NOMO-1 (cell line): ENCODE data around the gene ANKRD13B.

Experiments used
- DNase-seq, 2 experiments: peaks; one replicate each; lab custom pipeline; 2025; ENCODE audit not compliant: unreplicated experiment in 2 of 2; lab: John Stamatoyannopoulos, UW

Gene ANKRD13B

DNA sequence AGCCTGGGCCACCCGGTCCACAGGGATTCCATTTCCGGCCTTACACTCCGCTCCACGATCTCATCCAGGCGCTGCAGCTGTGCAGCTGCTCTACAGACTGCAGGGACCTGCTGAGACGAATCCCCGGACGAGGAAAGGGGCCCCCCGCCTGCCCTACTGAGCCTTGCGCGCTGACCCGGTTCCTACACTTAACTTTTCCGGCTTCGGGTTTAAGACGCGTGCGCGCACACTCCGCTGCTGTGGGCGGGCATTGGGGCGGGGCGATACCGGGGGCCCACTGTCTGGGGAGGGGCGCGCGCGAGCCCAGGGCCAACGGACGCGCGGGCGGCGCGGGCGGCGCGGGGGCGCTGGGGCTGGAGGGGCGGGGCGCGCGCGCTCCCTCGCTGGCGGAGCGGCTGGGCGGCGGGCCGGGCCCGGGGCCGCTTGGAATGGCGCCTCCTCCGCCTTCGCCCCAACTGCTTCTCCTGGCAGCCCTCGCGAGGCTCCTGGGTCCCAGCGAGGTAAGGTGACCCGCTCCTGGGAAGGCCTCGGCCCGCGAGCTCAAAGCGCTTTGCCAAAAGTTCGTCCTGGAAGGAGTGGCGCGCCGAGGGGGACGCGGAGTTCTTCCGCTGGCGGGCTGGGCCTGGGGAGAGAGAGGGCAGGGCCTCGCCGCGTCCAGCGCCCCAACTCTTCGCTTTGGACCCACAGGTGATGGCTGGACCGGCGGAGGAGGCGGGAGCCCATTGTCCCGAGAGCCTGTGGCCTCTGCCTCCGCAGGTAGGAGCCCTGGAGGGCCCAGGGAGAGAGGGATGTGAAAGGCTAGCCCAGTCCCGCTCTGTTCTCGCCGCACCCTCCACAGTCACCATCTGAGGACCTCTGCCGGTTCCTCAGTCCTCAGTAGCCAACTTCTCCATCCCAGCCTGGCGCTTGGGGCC, 24.3 kb upstream of the ANKRD13B start, which contains the start of gene TP53I13:
TSS of gene TP53I13 (plus strand) at position 371 of the 914 bp plus-strand sequence. CDS start at position 429, 58 bp downstream.
- peak; percentile 80 to 90 for DNase-seq

DNA sequence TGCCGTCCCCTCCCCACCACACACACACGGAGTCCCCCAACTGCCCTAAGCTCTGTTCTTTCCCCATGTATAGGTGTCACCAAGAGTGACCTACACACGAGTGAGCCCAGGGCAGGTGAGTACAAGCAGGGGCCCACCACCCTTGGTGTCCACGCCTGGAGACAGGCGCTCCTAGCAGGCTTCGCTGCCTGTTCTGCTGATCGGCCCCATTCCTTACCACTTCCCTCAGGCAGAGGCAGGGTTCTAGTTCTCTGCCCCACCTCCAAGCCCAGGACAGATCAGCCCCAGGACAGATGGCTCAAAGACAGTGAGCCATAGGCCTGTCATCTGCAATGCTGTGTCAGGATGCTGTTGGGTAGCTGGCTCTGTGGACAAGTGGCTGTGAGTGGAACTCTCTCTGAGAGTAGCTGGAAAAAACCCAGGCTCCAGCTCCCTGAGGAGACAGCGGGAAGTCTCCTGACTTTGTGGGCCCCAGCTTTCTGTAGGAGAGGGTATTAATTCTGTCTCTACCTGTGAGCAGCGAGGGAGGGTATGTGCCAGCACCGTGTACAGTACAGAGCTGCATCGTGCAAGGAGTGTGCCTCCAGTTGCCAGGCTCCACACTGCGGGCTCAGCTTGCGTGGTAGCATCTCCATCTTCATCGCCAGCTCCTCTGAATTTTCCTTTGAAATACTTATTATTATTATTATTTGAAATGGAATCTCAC, 23.5 kb upstream of the ANKRD13B start:
- DNase-seq = no peak

DNA sequence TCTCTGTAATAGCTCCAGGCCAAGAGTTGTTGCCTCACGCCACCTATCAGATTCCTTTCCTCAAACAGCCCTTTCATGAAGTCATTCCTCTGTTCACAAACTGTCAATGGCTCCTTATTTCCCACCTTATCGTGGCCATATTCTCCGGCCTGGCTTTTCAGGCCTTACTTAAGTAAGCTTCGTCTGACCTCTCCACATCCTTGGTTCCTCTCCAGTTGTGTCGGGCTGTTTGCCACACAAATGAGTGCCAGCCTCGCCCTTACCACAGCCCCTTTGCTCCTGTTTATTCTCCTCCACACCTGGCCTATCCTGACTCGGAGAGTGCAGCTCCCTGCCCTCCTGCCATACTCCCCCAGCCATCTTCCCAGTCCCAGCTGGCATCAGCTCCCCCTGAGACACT, 22.4 kb upstream of the ANKRD13B start:
- no peak for DNase-seq

DNA sequence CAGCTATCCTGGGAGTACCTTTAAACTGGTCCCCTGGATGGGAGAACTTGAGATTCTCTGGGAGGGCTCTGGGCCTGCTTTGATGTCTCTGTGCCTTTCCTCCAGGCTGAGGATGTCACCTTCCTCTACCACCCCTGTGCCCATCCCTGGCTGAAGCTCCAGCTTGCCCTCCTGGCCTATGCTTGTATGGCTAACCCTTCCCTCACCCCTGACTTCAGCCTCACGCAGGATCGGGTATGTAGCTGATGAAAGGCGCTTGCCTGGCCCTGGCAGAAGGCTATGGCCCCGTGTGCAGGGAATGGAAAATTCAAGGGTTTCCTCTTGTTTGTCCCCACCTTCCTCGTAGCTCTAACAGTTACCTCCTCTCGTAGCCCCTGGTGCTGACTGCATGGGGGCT, 21.4 kb upstream of the ANKRD13B start:
- DNase-seq = no peak

DNA sequence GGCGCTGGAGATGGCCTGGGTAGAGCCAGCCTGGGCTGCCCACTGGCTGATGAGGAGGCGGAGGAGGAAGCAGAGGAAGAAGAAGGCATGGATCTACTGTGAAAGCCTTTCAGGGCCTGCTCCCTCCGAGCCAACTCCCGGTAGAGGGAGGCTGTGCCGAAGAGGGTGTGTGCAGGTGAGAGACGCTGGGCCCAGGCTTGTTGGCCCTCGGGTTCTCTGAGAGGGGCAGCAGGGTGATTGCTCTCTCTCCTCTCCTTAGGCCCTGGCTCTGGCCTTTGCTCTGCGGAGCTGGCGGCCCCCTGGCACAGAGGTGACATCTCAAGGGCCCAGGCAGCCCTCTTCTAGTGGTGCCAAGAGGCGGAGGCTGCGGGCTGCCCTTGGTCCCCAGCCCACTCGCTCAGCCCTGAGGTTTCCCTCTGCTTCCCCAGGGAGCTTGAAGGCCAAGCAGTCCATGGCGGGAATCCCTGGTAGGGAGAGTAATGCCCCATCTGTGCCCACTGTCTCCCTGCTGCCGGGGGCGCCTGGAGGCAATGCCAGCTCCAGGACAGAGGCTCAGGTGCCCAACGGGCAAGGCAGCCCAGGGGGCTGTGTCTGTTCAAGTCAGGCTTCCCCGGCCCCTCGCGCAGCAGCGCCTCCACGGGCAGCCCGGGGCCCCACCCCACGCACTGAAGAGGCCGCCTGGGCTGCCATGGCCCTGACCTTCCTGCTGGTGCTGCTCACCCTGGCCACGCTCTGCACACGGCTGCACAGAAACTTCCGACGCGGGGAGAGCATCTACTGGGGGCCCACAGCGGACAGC, 20.9 kb upstream of the ANKRD13B start:
- no peak for DNase-seq

DNA sequence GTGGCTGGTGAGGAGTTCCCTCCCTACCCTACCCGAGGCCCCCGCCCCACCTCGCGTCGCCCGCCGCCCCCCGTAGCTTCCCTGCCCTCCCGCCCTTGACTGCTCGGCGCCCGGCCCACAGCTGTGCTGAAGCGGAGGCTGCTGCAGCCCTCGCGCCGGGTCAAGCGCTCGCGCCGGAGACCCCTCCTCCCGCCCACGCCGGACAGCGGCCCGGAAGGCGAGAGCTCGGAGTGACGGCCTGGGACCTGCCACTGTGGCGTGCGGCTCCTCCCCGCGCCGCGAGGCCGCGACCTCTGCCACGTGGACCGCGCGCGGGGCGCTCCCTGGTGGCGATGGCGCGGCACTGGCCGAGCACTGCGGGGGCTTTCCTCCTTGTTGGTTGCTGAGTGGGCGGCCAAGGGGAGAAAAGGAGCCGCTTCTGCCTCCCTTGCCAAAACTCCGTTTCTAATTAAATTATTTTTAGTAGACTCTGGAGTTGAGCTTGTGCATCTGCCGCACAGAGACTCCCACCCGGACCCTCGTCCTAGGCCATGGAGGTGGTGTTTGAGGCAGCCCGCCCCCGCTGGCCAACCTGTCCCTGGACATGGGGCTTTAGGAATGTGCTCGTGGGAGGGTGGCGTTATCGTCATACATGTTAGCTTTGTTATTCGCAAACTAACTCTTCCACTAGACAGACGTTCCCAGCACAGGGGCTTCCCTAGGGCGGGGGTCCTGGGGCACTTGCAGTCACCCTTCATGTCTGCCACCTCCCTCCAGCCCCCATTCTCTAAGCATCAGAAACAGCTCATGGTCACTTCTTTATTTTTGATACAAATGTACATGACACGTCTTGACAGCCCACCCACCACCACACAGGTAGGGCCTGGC, 20.0 kb upstream of the ANKRD13B start:
- peak; percentile 13 to 21 for DNase-seq

DNA sequence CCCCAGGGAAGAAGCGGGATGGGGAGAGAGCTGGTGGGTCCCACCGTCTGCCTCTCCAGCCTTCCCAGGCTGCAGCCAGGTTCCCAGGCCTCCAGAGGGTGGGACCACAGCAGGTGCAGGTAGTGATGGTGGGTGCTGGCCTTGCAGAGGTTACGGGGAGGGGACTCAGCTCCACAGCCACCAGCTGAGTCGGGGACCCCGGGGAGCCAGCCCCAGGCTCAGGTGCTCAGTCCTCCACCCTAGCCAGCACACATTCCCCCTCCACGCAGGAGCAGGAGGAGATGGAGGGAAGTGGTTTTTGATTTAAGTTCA, 19.4 kb upstream of the ANKRD13B start:
- DNase-seq = no peak

DNA sequence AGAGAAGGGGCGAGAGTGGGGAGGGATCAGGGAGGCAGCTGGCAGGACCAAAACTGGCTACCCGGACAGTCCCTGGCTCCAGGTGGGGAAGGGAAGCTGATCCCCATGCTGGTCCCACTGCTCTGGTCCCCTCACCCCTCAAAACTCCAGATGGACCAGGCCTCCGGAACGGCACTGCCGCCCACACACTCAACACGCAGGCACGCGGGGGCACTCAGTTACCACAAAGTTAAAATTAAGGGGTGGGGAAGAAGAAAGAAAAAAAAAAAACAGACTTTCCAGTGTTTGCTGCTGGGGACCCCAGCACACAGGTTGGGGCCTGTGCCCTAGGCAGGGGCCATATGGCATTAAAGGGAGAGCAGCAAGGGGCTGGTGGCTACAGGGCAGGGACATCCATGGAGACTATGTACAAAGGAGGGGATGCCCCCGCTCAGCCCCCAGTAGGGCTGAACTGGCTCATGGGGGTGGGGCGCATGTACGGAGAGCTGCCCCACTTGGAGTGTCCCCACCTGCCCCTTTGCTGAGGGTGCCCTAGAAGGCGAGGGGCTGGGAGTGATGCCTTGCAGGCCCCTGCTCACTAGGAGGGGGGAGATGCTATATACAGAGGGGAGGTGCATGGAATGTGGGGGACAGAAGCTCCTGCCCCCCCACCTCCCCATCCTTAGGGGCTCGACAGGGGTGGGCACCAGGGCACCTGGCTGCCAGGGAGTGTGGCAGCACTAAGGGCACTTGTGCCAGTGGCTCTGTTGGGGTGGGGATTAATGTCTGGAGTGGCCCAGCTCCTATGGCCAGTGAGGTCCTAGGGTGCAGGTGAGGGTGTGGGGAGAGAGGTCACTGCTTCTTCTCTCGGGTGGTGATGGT, 18.8 kb upstream of the ANKRD13B start:
- no peak for DNase-seq

DNA sequence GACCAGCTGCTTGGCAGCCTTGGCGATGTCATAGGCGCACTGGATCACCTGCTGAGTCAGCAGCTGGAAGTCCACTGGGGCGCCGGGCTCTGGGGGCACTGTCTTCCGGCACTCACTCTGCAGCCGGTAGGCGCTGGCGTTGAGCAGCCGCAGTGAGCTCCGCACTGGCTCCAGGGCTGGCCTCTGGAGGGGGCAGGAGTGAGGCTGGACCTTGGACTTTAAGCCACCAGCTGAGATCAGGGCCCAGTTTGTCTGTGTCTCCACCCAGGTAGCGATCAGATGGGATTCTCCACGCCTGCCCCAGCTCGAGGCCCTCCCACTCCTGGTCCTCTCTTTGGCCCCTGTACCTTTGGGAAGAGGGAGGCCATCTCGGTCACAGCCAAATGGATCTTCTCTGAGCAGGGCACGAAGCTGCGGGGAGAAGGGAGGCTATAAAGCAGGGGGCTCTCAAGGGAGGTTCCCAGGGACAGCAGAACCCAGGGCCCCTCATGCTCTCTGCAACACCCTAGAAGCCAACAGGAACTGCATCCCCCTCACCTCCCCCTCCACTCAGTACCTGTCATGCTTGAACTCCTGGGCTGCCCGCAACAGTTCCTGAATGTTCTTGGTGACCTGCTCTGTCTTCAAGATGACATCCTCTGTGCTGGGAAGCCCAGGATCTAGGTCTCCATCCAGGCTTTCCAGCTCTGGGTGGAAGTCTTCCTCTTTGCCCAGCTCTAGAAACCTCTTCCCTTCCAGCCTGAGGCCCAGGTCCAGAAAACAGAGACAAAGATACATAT, 18.0 kb upstream of the ANKRD13B start:
- no peak for DNase-seq

DNA sequence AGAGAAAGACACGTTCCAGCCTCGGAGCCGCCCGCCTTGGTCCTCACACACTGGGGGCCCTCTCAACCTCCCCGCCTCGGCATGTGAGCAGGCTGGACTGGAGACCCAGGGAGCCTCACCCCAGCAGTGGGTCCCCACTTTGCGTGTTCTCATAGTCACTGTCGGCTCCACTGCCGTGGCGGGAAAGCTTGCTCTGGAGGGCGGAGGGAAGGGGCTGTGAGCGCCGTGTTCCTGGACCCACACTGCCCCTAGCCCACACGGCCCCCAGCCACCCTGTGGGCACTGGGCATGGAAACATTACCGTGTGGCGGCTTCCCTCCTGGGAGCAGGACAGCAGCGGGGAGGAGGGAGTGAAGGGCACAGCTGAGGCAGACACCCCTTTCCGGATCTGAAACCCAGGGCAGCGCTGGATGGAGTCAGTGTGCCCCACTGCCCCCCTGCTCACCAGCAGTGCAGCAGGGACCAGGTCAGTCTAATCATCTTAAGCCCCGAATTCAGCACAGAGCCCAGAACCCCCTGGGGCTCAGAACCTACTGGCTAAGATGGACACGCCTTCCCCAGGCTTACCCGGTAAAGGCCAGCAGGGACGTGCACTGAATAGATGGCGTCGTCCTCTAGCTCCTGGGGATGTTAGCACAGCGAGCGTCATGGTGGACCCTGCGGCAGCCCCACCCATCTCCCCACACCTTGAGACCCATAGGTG, 17.3 kb upstream of the ANKRD13B start:
- DNase-seq = no peak

DNA sequence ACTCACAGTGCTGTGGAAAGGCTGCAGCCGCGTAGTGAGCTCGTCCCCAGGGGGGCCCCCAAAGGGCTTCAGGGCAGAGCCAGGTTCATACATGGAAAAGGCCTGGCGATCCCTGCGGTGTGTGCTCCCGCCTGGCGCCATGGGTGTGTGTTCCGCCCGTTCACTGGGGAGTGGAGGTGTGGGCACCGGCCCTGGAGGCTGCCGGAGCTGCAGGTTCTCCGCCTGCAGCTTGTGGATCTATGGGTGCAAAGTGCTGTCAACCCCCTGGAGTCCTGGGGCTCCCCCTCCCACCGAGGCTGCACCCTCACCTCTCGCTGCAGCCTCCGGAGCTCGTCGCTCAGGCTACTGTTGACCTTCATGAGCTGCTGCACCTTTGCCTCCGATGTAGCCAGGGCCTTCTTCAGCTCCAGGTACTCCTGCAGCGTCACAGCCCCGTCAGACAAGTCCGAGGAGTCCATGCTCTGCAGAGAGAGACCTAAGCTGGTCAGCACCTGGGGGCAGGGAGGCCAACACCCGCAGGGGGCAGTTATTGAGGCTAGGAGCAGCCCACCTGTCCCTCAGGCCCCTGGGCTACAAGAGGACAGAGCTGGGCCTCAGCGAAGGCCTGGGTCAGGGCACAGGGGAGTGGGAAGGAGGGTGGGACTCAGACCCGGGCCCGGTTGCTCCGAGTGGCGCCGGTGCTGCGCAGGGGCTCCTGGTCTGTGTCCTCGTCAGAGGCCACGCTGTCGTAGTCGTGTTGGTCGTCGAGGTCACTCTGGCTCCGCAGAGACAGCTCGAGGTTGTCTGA, 16.5 kb upstream of the ANKRD13B start:
- DNase-seq = no peak

DNA sequence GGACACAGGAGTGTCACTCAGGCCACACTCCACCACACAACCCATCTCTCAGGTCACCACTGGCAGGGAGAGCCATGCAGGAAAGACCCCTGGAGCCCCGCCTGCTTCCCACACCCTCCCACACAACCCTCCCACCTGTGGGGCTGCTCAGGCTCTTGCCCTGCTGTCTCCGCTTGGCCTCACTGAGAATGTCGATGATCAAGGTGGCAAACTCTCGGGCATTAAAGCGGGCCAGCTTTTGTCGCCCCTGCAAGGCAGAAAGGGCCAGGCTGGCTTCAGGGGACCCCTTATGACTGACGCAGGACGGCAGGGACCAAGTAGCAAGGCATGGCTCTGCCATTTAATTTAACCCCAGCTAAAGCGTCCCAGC, 15.9 kb upstream of the ANKRD13B start:
- DNase-seq = no peak

DNA sequence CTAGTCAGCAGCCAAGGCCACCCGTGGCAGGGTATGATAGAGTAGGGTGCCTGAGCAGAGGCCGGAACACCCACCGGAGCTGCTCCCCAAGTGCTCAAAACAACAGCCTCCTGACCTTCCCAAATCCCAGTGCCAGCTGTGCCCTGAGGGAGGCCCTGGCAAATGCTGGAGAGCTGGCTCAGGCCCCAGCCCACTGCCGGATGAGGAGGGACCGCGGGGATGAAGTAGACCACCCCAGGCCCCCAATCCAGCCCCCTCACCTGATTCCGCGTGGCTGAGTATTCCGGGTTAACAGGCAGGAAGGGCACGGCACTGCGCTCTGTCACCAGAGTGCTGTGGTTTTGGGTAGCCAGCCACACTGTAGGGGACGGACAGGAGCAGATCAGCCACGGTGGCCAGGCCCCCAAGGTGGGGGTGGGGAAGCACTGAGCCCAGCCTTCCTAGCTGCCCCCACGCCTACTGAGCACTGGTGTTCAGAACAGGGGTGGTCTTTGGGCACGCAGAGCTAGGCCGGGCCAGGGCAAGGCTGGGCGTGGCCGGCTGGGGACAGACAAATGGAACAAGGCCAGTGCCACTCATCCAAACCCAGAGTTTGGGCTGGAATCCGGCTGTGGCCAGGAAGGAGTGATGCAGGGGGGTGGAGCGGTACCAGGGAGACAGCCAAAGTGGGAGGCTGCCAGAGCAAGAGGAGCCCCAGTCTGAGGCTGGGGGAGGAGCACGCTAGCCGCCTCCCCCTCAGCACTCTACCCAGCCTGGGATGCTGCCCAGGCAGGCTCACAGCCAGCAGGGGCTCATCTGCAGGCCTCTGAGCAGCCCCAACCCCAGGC, 15.3 kb upstream of the ANKRD13B start:
- no peak for DNase-seq

DNA sequence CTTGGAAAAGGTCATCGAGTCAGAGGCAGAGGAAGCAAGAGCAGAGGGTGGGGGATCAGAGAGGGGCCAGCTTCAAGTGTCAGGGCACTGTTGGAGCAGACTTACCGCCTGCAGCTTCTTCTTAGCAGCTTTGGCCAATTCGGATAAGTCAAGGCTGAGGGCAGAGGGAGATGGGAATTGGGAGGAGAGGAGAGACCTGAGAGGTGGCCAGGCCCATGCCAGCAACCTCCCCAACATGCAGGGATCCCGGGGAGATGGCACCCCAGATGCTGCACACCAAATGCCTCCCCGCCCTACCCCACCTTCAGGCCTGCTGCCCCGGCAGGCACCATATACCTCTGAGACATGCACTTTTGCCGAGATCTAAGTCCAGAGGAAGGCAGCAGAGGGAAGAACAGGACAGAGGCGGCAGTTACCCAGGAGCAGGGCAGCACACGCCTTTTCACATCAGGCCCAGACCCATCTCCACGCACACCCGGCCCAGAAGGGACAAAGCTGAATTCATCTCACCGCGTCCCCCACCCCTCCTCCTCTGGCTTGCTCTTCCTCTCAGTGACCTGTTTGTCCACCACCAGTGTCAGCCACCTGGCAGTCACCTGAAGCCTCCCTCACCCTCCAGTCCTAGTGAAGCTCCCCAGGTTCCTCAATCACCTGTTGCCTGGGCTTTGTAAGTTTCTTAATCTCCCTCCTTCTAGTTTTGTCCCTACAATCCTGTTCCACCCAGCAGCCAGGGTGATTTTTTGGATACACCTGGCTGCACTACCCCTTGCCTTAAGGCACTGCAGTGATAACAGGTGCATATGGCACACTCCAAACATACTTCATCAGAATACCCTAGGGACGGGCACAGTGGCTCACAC, 14.1 kb upstream of the ANKRD13B start:
- no peak for DNase-seq
